A673 (cell line): ENCODE measurements around the gene RIPOR2.

Experiments
- EZH2 ChIP-seq: fragments of 200-600 bp; sonication (generic); IDR thresholded peaks from 2 replicates; pipeline ENCODE4 v1.6.1; 2017; ENCODE audit warnings: borderline replicate concordance, low read depth, mild to moderate bottlenecking, mixed read lengths, antibody characterized with exemption, low read length; ENCODE audit not compliant: poor library complexity, severe bottlenecking
- TF ChIP-seq, protein P1 (sequence below): fragments of 300-800, 200-600 bp; sonication (generic); conservative IDR thresholded peaks from 2 replicates; pipeline ENCODE4 v1.5.1; 2017; ENCODE audit warnings: low read depth, mild to moderate bottlenecking, antibody characterized with exemption, low read length, moderate library complexity, mixed read lengths

- TF ChIP-seq, protein P1, sequence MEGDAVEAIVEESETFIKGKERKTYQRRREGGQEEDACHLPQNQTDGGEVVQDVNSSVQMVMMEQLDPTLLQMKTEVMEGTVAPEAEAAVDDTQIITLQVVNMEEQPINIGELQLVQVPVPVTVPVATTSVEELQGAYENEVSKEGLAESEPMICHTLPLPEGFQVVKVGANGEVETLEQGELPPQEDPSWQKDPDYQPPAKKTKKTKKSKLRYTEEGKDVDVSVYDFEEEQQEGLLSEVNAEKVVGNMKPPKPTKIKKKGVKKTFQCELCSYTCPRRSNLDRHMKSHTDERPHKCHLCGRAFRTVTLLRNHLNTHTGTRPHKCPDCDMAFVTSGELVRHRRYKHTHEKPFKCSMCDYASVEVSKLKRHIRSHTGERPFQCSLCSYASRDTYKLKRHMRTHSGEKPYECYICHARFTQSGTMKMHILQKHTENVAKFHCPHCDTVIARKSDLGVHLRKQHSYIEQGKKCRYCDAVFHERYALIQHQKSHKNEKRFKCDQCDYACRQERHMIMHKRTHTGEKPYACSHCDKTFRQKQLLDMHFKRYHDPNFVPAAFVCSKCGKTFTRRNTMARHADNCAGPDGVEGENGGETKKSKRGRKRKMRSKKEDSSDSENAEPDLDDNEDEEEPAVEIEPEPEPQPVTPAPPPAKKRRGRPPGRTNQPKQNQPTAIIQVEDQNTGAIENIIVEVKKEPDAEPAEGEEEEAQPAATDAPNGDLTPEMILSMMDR = no peak
- TF ChIP-seq EZH2 = no peak
These were observed 88.4 kb downstream of the RIPOR2 start for GRCh38 chr6:24847402-24847801.
